Skin epidermis (tissue), 12 donors: ENCODE results near the gene TMBIM1.
"Not testable (repeated sequence)": the region's sequence is repeated elsewhere in the genome, so short reads cannot be mapped to it uniquely, and the experiment has no call there.

Experiments used
- H3K27ac ChIP-seq, 21 experiments: fragments of 200-600 bp; sonication (generic) in 11 of 21; one replicate each; pipeline ENCODE4 v1.5.0; 2020; ENCODE audit warnings: mild to moderate bottlenecking in 3 of 21, inconsistent platforms in 2 of 21, moderate library complexity in 2 of 21
- H3K4me3 ChIP-seq, 7 experiments: fragments of 200-600 bp; sonication (generic) in 2 of 7; one replicate each; pipeline ENCODE4 v1.5.0; 2020; ENCODE audit warnings: inconsistent platforms in 2 of 7, mild to moderate bottlenecking in 2 of 7, moderate library complexity in 1 of 7

TMBIM1 gene

DNA sequence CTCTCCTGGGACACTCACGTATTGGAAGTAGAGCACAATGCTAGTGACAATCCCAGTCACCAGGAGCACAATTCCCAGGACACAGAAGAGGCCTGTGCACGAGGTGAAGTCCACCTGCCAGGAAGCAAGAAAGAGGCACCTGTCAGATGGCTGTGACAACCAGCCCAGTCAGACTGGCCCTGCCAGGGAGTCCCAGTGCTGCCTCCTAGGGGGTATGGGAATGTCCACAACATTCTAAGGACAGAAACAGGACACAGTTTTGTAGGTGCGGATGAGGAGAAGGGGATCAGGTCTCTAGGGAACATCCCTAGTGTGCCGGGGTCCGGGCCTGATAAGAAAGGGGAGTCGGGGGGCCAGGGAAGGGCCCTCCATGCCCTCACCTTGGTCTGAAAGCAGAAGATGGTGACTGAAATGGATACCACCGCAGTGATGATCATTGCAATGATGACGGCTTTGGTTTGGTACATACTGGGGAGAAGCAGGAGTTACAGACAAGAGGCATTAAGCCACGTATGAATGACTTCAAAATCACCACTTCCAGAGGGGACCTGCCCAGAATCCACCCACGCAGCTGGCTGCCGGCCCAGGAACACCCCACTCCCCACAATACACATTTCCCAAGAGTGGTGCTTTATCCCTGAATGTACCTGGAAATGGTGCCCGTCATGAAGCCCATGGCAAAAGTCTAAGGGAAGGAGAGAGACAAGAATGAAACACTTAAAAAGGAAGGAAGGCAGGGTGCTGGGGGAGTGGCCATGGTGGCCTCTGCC is 15.1 kb downstream of the TMBIM1 start:
- Histone ChIP-seq H3K27ac (peak overlapping the region in 7 of 21 experiments; percentile 6 to 55 (median 28)), H3K4me3 (no peak overlapping the region)

DNA sequence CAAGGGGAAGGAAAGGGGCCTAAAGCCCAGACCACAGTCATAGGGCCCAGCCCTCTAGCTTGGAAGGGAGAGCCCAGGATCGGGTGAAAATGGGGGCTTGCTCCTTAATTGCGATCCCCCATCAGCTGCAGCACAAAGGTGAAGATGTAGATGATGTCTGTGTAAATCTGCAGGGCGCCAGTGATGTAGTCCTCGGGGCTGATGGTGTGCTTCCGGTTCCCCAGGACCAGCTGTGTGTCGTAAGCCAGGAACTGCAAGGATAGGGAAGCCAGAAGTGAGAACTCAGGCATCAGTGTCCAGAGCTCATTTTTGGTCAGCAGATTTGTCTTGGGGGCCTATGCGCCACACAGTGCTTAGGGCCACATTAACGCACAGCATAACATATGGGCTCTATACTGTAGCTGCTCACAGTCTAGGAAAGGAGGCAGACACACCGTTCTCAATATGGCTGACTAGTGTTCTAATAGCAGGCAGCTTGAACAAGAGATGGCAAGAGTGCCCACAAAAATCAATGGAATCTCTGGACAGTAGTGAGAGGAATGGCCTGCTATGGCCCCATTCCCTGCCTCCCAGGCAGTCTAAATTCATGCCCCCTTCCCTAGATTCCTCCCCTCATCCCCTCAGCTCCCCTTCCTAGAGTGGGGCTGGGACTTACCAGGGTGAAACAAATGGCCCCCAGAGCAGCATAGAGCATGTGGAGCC is 16.8 kb downstream of the TMBIM1 start:
- Histone ChIP-seq H3K4me3 (no peak overlapping the region), H3K27ac (peak overlapping the region in 6 of 21 experiments; percentile 1 to 51 (median 45))

DNA sequence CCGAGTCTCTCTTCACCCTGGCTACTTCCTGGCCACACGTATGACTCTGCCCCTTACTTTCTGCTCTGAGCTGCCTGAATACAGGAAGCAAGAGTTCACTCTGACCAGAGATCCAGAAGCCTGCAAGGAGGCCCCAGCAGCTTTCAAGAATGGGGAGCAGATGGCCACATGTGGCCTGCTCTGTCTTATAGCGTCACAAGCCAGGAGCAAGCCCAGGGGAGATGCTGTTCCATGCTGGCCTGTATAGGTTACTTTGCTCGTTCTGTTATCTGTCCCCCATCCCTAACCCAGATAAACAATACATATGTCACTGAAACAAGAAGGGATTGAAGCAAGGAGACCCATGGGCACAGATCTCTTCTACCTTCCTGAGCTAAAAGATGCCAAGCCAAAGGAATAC is 17.7 kb downstream of the TMBIM1 start:
- Histone ChIP-seq H3K27ac (peak overlapping the region in 6 of 21 experiments; percentile 23 to 51 (median 36)), H3K4me3 (no peak overlapping the region)

DNA sequence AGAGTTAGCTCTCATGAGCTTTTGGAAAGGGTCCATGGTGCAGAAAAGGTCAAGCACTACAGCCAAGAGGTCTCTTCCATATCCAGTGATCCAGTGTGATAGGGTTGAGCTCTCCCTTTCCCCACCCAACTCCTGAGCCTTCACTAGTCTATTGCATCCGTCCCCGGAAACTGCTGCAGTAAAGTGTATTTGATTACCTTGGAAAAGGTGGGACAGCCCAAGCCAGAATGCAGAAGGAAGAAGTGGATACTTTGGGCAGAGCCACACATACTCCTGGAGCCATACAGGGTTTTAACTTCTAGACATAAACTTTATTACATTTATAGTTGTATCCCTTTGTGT is 18.4 kb downstream of the TMBIM1 start:
- H3K27ac ChIP-seq, result peak overlapping the region in 4 of 21 experiments; percentile 23 to 81 (median 62)
- no peak overlapping the region for H3K4me3 ChIP-seq

DNA sequence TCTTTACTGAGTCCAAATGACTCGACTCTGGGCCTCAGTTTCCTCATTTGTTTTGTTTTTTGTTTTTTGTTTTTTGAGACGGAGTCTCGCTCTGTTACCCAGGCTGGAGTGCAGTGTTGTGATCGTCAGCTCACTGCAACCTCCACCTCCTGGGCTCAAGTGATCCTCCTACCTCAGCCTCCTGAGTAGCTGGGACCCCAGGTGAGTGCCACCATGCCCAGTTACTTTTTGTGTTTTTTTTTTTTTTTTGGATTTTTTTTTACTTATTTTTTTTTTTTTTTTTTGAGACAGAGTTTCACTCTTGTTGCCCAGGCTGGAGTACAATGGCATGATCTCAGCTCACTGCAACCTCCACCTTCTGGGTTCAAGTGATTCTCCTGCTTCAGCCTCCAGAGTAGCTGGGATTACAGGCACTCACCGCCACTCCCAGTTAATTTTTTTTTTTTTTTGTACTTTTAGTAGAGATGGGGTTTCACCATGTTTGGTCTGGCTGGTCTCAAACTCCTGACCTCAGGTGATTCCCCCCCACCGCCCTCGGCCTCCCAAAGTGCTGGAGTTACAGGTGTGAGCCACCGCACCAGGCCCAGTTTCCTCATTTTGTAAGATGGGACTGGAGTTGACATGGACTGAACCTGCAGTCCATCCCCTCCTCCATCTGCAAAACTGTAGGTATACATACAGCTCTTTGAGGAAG is 18.9 kb downstream of the TMBIM1 start:
- peak overlapping the region in 13 of 21 experiments; percentile 3 to 81 (median 62) for H3K27ac ChIP-seq
- not testable (repeated sequence) for H3K4me3 ChIP-seq

DNA sequence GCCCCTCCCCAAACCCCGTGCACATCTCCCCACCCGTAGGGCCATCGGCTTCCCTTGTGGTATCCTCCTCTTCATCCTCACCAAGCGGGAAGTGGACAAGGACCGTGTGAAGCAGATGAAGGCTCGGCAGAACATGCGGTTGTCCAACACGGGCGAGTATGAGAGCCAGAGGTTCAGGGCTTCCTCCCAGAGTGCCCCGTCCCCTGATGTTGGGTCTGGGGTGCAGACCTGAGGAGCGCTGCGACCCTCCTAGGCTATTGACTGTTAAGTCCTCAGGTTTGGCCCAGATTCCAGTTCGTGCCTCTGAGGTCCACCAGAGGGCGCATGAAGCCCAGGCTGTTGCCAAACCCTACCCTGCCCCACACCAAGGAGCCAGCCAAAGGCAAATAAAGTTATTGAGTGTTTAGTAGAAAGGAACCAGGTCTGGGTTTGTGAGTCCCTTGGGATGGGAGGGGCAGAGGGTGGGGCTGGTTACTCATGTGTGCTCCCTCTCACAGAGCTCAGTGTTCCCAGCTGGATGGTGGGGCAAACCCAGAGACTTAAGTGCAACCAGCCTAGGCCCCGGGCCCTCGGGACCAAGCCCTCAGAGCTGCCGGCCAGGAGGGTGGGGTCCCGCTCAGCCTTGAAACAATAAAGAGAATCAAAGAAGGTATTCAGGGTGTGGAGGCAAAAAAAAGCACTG is 19.6 kb downstream of the TMBIM1 start:
- H3K4me3 ChIP-seq, result no peak overlapping the region

DNA sequence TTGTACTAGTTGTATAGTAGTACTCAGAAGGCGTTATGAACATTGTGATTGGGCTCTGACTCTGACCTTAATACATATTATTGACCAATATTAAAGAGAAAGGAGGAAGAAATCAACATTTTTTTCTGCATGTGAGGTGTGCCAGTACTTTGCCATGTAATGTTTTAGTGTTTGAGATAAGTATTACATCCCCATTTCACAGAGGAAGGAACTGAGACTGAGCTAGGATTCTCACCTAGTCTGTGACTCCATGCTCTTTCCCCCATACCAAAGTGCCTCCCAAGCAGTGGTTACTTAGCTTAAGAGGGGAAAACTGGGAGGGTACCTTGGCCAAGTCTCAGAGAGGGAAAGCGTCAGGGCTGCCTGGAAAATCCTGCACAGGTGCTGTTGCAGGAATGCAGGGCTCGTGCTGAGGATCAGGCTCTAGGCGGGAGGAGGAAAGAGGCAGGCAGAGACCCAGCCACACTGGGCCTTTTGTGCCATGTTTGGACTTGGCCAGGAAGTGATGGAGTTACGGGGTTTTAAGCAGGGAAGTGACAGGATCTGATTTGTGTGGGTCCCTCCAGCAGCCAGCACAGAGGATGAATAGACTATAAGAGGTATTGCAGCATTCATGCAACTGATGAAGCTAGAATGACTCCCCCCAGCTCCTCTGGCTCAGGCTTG is 20.3 kb downstream of the TMBIM1 start:
- H3K27ac ChIP-seq, result peak overlapping the region in 15 of 21 experiments; percentile 43 to 94 (median 77)
- peak overlapping the region in 1 of 7 experiments; percentile 91 for H3K4me3 ChIP-seq

More for the DNA sequence above, 19.6 kb downstream of the TMBIM1 start:
- H3K27ac ChIP-seq, result peak overlapping the region in 16 of 21 experiments; percentile 3 to 86 (median 66)

DNA sequence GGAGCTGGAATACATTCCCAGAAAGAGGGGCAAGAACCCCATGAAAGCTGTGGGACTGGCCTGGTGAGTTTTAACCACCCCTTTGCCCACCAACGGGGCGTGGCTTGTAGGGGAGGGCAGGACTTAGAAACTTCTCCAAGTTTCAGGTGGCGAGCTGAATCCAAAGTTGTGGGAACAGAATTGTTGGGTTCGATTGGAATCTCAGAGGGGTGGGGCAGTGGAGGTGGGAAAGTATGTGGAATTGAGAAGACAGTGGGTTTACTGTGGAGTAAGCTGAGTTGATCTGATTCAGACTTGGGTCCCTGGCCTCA is 20.9 kb downstream of the TMBIM1 start:
- peak overlapping the region; percentile 61 to 91 (median 76) for H3K4me3 ChIP-seq
- H3K27ac ChIP-seq, result peak overlapping the region in 20 of 21 experiments; percentile 43 to 94 (median 76)

DNA sequence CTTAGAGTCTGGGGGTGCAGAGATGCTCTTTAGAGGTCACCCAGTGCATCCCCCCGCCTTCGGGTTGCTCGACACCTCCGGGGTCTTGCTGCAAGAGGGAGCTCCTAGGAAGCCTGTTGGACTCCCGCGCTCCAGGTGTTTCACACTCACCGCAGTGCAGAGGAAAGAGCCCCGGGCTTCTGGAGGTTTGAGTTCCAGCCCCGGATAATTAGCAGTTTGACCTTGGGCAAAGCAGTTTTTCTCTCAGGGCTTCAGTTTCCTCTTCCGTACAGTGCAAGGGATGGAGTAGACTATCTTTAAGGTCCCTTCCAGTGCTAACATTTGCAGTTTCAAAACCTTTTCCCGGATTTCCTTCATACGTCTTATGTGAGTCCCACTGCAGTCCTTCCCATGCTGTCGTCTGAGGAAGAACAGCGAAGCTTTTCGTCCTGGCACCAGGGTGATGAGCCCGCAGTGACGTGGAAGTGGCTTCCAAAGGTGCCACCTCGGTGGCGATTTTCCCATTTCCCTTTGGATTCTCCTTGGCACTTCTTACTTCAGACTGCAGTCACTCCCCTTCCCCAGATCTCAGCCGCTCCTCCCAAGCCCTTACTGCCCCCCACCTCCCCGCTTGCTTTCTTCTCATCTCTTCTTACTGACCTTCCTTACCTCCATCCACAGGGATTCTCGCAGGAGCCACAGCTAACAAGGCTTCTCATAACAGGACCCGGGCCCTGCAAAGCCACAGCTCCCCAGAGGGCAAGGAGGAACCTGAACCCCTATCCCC is 21.4 kb downstream of the TMBIM1 start:
- peak overlapping the region; percentile 61 to 91 (median 76) for H3K4me3 ChIP-seq
- peak overlapping the region in 20 of 21 experiments; percentile 47 to 94 (median 78) for H3K27ac ChIP-seq

DNA sequence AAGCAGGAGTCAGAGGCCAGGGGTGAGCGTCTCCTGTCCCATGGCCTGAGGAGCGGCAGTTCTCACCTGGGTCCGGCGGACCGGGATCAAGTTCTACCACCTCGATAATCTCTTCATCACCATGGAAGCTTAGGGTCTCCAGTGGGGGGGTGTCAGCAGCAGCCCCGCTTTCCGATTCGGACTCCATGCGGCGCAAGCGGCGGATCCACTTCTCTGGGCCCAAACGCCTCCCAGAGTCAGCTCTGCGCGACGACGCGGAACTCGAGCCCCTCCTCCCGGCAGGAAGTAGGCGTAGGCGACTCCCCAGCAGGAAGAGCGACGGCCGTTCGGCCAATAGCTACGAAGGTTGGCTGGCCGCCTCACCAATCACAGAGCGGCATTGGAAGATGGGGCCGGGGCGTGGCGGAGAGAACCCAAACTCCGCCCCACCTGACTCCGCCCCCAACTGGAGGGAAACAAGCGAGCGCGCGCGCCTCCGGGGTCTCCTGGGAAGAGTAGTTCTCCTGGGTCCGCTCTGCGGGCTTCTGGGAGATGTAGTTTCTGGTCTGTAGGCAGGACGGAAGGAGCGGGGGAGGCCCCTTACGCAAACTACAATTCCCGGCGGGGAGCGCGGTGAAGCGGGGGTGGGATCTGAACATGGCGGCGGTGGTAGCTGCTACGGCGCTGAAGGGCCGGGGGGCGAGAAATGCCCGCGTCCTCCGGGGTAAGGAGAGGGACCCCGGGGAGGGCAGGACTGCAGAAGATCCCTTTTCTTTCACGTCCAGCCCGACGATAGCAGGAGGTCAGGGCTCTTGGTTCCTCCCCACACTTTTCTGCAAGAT is 22.2 kb downstream of the TMBIM1 start, which contains the start of the genes AAMP and PNKD:
Gene AAMP, minus strand, starts transcription at position 238 of the 821 bp plus-strand sequence. Its CDS starts 51 bp downstream, at position 187.
Gene PNKD, plus strand, starts transcription at position 620 of the 821 bp plus-strand sequence. Its CDS starts 17 bp downstream, at position 637.
- Histone ChIP-seq H3K4me3 (peak within 1 kb of the TSS; percentile 72 to 91 (median 85)), H3K27ac (peak within 1 kb of the TSS; percentile 27 to 94 (median 86))

DNA sequence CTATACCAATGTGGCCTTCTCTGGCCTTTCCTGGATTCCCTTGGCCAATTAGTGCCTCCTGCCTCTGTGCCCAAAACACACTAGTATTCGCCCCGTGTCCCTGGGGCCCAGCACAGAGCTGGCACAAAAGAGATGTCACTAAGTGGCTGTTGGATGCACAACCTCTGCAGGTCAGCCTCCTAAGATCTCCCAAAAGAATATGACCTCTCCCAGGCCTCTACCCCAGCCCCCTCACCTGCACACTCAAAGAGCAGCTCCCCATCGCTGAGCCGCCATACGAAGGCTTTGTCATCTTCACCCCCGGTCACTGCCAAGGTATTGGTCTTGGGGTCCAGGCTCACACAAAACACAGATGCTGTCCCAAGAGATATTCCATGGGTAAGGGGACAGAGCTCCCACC is 25.0 kb downstream of the TMBIM1 start:
- Histone ChIP-seq H3K27ac (no peak overlapping the region), H3K4me3 (no peak overlapping the region)

DNA sequence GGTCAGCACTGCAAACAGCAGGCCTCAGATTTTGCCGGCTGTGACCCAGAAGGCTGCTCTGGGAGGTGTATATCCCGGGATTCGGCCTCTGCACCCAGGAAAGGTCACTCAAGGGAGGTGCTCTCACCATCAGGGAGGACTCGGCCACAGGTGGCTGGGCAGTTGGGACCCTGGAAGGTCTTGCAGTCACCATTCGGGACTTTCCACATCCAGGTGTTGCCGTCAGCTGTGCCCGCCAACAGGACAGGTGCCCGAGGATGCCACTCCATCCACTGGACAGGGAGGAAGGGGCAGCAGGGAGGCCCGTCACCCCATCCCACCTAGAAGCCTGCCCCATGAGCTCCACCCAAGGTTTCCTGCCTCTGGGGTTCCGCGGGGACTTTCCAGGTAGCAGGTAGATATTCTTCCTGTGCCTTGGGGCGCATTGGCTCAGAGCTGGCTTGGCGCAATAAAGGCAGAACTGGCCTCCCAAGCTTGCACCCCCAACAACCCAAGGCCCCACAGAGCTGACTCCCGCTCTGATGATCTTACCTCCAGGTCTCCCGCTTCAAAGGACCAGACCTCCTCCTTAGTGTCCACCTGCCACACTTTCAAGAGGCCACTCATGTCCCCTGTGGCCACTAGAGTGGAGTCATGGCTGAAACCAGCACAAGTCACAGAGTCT is 25.9 kb downstream of the TMBIM1 start:
- no peak overlapping the region for H3K4me3 ChIP-seq

DNA sequence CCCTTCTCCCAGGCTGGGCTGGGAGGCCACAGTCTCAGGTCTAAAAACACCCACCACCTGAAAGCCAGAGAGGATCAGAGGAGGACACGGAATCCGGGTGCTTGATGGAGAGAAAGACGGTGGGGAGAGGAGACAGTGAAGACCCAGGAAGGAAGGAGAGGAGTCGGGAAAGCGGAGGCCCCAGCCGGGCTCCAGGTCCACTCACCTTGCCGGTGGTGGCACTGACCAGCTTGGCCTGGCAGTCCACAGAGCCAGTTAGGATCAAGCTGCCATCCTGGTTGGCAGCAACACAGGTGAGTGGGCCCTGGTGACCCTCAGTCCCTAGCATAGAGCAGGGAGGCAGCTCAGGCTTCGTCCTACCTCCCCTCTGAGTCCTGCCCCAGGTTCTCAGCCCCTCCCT is 26.7 kb downstream of the TMBIM1 start:
- H3K27ac ChIP-seq, result no peak overlapping the region
- H3K4me3 ChIP-seq, result no peak overlapping the region

More for the DNA sequence above, 25.9 kb downstream of the TMBIM1 start:
- no peak overlapping the region for H3K27ac ChIP-seq

DNA sequence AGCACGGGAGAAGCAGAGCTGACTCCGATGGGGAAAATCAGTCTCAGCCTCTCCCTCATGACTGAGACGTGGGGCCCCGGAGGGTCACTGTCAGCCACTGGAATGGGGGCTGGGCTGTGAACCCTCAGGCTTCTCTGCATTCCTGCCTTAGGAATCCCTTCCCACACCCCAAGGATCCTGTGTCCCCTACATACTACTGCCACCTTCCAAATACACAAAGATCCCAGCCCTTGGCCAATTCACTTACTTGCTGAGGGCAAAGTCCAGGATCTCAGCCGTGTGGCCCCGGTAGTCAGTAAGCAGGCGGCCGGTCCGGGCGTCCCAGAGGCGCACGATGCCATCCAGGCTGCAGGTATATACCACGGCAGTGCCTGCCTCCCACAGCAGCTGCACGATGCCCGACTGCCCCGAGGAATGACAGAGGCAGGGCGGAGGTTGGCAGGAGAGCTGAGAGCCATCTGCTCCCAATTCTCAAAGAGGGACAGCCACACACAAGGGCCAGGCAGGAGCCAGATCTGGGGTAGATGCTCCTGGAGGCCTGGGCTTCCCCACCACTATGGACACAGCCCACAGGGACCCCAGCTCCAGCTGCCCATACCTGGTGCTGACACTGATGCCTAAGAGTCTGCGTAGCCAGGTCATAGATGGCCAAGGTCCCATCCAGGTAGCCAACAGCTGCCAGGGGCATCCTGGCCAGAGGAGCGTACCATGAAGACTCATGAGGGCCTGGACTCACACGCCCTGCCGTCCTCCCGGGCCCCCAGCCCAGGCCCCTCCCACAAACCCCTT is 27.3 kb downstream of the TMBIM1 start:
- H3K4me3 ChIP-seq, result no peak overlapping the region
- peak overlapping the region in 2 of 21 experiments; percentile 56 to 67 for H3K27ac ChIP-seq

DNA sequence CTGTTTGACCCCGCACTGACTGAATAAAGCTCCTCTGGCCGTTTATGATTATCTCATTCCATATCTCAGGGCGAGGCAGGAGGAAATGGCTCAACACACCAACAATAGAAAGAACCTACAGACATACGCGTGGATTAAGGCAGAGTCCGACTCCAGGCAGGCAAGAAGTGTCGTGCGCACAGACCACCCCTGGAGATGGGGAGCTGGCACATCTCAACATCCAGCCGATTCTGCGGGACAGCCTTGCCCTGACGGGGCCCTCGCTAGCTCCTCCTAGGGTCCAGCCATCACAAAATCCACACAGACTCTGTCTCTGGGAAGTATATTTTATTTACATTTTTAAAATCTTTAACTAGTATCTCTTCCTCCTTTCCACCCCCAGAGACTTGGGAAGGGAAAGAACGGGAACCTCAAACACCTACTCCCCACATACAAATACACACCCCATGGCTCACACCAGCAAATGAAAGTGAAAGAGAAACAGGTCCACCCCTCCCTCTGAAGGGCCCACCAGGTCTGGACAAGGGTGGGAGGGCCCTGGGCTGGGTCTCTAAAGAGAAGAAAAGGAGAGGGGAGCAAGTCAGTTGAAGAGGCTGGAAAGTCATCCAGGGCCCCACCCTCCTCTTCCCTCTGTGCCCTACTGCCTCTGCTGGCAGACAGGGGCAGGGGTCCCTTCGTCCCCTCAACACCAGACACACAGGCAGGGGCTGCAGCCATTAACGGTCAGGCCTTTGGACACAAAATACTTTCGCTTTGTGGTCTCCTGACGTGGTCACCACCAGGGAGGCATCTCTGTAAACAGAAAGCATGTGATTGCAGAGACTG is 28.3 kb downstream of the TMBIM1 start:
- Histone ChIP-seq H3K27ac (peak overlapping the region in 2 of 21 experiments; percentile 56 to 67), H3K4me3 (no peak overlapping the region)
